GM18858 (cell line): ENCODE measurements around the gene NCK2.

Experiments
- ATAC-seq: cut with Tn5 transposase; IDR thresholded peaks from one replicate; pipeline ENCODE4 v1.9.1; 2021; ENCODE audit not compliant: unreplicated experiment

Gene NCK2

DNA sequence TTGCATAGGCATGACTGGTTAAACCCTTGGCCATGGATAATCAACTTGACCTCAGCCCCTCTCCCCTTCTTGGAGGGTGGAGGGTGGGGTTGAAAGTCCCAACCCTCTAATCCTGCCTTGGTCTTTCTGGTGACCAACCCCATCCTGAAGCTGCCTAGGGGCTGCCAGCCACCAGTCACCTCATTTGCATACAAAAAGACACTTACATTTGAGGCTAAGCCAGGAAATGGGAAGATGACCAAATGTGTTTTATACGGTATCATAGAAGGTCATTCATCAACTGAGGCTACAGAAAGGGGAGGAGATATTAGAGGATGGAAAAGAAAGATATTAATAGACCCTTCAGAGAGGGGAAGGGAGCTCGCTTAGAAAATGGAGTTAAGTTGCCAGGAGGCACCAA, 96.8 kb downstream of the NCK2 start:
- no peak for ATAC-seq

DNA sequence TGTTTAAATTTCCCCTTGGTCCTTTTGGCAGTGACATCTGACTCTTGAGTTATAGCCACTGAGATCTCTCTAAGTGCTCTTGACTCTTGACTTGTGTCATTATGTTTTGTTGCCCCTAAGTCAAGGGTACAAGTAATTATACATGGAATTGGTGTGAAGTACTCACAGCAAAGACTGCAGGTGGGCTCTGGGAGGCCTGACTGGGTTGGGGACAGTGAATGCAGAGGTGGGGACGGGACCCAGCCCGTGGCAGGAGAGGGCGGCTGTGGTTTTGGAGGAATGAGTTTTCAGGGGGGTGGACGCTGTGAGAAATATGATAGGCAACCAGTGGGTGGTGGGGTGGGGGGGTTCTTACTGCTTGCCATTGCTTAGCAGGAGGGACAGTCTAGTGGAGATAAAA, 97.8 kb downstream of the NCK2 start:
- no peak for ATAC-seq

DNA sequence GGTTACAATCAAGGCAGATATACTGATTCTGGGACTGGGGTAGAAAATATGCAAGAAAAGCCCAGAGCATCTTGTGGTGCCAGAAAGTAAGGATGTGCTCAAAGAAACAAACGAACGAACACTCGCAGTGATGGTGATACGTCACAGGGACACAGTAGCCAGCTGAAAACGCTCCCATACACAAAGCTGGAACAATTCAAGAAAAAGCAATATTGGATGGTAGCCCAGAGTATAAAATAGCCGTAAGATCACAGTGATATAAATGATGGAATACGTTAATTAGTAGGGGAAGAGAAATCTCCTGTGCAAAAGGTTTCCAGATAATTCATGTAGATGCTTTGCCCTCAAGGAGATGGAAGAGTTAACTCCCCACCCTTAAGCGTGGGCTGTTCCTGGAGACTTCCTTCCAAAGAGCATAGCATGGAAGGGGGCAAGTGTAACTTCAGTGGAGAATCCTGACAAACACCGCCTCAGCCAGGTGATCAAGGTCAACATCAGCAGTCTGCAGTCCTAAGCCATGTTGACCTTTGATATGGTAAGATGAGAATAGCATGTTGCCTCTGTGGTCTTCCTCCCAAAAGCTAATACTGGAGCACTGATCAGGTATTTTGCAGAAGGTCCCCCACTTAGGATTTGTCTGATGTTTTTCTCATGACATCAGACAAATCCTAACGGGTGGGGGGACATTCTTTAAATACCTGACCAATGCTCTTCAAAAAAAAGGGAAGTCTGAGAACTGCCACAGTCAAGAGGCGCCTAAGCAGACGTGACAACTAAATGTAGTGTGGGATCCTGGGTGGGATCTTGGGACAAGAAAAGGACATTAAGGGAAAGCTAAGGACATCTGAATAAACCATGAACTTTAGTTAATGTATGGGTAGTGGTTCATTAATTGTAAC, 99.0 kb downstream of the NCK2 start:
- no peak for ATAC-seq

DNA sequence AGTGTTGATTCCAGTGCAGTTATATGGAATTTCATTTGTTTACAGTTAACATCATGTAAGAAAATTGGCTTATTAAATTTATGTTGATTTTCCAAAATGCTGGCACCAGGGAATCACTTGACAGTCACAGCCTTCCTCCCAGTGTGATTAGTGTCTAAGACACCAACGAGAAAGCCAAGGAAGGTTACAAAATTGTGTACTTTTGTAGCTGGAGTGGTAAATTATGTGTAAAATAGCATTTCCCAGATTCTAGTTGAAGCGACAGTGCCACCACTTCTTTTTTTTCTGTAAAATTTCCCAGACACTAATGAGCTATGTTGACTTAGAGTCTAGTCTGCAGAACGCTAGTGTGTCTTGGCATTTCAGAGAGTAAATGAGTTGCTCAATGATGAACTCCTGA, 101.3 kb downstream of the NCK2 start:
- ATAC-seq = no peak

DNA sequence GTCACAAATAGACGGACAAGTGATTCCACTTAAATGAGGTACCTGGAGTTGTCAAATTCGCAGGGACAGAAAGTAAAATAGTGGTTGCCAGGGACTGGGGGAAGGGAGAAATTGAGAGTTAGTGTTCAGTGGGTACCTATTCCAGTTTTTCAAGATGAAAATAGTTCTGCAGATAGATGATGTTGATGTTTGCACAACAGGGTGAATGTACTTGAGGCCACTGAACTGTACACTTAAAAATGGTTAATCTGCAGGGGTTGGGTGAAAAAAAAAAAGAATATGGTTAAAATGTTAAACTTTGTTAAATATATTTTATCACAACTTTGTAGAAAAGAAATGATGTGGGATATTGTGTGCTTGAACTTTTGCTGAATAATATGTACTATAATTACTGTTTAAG, 102.3 kb downstream of the NCK2 start:
- no peak for ATAC-seq

DNA sequence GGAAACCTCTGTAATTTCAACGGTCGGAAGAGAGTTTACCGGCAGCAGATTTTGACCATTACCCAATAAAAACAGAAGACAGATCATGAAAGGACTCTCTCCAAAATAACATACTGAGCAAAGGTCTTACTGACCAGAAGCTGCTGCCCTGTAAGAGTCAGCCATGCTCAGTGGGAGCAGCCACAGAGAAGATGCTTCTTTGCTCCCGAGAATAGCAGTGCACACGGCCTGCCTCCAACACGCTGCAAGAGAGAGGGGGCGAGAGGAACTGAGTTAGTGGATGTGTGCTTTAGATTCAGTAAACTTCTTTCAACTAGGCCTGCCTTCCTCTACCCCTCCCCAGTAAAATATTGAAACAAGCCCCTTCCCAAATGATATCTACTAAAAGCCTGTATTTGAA, 103.7 kb downstream of the NCK2 start:
- no peak for ATAC-seq

DNA sequence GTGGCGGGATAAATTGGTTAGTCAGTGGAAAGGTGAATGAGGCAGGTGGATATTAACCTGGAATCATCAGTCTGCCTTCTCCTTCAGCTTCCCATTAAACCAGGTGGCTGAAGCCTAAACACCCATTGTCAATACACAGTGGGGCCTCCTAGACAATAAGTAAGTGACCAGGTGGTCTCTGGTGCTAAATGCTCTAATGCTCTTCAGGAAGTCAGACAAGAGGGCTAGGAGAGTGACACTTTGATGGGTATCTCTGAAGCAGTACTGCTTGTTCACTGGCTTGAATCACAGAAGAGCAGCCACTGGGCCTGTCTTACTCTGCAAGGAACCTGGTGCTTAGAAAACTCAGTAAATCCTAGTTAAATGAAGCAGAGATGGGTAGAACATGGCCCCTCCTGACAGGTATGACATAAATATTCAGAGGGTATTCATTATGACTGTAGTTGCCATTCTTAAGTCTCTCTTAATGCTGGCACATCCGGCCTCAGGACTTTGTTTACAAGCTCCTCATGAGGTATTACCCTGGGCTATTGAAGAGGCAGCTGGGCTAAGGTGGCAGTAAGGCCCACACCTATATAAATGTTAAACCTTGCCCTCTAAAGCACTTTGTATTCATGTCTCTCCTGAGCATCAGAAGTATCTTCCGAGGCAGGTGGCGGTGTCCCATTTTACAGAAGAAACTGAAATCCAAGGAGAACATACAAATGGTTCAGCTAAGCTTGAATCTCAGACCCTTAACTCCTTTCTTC, 104.9 kb downstream of the NCK2 start:
- no peak for ATAC-seq

DNA sequence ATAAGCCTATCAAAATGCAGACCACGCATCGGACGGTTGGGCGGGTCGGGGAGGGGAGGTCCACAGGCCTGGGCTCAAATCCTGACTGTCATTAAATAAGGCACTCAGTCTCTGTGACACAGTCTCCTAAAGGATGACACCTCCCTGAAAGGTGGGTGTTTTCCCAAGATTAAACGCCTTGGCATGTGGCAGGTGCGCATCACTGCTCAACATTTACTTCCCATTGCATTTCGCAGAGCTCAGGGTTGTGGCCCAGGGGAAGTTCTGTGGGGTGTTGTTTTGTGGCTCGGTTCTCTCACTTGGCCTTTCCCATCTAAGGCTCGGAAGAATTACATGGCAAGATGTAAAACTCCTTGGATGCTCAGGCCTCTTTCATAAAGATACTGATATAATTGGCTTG, 107.4 kb downstream of the NCK2 start:
- ATAC-seq = no peak

DNA sequence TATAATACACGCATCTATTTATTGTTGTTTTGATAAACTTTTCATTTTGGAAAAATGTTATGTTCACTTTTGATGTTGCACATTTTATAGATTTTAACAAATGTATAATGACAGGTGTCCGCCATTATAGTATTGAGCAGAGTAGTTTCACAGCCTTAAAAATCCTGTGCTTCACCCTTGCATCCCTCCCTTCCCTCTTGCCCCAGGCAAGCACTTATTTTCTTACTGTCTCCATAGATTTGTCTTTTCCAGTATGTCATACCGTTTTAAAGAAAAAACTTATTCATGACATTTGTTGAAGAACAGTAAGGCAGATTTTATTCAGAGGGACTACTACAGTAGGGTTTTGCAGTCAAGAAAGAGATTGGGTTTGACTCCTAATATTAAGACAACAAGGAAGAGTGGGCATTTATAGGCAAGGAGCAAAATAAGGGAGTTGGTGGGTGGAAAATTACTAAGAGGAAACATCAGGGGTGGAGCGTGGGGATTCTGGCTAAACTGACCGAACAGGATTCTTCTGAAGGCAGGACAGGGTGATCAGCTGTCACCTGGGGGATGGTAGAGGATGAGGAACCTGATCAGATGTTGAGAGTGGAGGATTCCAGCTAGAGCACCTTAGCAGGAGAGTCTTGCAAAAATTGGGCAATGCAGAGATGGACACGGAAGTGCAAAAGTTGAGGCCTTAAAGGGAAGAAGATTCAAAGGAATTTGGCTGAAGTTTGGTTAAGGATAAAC, 108.8 kb downstream of the NCK2 start:
- no peak for ATAC-seq

DNA sequence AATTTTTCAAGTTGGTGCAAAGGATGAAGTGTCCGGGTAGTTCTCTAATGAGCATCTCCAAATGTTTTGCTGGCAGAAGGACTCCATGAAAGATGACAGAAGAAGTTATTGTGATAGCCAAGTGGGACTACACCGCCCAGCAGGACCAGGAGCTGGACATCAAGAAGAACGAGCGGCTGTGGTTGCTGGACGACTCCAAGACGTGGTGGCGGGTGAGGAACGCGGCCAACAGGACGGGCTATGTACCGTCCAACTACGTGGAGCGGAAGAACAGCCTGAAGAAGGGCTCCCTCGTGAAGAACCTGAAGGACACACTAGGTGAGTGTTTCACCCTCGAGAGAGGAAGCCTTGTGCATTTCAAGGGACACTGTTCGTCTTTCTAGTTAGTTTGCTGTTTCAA, 110.3 kb downstream of the NCK2 start:
- ATAC-seq = no peak

DNA sequence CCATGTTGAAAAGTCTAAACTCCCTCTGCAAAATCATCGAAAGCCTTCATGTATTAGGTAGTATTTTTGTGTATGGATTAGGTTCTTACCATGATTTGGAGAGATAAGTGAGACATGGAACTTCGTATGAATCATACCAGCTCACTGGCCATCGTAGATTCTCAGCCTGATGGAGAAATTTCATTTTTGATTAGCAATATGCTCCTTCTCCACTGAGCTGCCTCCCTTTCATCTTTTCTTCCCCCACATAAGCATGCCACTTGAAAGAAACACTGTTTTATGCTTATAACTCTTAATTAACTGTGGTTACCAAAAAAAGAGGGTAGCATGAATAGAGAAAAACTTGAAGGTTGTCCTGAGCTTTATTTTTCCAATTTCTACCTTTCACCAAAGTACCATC, 111.9 kb downstream of the NCK2 start:
- ATAC-seq = no peak

DNA sequence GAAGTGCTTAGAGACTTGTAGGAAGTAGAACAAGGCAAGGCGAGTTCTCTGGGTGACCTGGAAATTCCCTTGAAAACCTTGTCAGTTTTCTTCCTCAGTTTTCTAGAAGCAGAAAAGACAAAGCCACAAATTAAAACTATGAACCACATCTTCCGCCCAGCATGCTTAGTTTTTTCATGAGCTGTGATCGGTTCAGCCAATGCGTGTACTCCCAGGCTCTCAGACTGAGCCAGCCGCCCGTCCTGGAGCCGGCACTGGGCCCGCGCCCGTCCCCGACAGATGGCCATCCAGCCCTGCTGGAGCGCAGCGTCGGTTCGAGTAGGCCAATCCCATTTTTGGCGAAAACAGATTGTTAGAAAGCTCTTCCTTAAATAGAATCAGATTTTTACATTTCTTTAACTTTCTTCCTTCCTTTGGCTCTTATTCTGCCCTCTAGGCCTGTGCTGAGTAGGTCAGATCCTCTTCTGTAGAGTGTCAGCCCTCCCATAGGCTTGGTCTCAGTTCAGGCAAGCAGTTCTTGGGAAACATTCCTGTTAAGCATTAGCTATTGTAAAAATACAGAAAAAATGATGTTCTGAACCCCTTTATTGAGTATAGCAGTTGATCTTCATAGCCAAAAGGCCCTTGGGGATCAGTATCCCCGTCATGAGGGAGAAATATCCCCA, 112.5 kb downstream of the NCK2 start:
- no peak for ATAC-seq

DNA sequence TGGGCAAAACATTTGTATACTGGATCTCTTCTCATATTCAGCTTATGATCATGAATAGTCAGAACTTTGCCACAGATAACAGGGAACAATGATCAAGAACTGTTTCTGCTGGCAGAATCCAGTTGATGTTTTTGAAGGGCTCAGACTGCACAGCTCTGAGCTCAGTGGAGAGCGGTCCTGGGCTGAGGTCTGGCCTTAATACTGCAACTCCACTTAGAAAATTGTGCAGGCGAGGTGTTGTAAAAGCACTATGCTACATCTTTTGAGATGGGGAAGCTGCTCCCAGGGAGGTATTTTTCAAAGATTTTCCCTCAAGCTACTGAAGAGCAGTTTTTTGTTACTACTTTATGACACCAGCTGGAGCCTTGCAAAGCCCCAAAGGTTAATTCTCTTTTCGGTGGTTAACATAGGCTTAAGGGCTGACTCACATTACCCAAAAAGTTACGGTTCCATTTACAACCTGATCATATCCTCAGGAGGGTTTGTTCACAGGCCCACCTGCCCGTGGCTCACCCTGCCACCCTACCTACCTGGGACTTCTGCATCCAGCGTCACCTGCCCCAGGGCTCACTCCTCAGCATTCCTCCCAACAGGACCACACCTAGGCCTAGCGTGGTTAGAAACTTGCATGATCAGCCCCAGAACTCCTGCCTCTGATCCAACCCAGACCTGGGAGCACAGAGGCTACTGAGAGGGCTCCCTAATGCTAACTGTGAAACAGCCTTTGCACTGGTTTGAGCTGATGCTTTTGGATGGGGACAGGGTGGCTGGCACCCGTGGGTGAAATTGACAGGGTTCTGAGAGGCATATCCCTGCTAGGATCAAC, 114.4 kb downstream of the NCK2 start:
- peak; percentile 56 for ATAC-seq

DNA sequence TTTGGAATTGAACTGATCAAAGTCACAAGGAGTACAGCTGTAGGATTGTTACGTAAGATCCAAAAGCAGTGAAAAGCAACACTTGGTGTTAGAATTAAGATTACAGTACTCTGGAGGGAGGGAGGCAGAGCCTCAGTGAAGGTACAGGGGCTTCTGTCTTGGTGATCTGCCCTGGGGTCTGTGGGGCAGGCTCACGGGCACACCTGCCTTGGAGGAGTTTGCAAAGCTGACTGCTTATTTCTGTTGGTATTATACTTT, 114.9 kb downstream of the NCK2 start:
- ATAC-seq = no peak

DNA sequence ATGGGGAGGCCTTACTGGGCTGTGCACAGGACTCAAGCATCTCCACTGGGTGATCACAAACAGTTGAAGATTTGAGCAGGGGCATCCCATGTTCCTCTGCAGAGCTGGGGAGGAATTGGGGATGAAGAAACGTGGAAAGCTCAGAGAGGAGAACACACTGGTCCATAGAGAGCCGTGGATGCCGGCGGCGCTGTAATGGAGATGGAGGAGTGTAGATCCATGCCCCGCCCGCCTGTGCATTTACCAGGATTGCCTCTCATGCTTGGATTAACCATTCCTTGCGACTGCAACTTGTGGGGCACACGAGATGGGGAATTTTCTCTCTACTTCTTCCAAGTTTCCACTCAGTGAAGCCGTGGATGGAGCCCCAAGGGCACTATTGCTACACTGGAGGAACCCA, 115.9 kb downstream of the NCK2 start:
- no peak for ATAC-seq

DNA sequence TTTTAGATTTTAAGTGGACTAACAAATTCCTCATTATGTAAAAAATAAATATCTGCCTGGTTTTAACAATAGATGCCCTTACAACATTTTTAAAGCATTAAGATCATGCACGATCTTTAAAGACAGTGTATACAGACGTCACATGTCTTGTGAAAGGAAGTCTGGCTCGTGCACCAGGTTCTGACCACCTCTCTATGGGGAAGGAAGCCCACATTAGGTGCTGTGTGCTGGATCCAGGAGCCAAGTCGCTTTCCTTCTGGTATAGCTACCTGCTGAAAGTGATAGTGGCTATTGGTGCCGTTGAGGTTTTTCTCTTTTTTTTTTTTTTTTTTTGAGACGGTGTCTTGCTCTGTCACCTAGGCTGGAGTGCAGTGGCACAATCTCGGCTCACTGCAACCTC, 116.5 kb downstream of the NCK2 start:
- ATAC-seq = no peak

DNA sequence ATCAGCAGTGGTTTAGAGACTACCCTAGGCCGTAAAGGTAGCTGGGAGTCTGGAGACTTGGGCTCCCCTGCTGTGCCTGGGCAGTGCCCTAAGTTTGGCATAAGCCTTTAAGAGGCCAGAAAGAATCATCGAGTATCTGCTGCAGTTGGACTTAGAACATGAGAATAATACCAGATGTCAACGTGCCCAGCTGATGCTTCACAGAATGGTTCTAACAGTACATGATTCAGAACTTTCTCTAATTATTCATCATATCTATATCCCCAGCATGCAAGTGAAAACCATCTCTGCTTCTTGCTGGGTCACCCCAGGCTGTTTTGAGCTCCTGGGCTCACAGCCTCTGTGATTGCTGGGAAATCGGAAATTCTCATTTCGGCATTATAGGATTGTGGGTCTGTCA, 118.1 kb downstream of the NCK2 start:
- ATAC-seq = no peak

DNA sequence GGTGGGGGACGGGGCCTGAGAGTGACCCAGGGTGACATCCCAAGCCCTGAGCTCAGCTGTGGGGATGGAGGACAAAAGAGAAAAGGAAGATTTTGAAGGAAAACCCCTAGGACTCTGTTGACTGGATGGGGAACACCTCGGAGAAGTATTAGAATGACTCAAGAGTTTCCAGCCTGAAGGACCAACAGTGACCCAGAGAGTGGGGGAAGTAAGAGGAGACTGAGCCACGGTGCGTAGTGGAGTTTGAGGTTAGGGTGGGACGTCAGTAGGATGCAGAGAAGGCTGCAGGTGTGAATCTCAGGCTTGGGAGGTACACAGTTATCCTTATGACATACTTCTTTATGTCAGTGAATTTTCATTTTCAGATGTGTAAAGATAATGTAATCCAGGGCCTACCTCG, 119.5 kb downstream of the NCK2 start:
- peak; percentile 48 for ATAC-seq

DNA sequence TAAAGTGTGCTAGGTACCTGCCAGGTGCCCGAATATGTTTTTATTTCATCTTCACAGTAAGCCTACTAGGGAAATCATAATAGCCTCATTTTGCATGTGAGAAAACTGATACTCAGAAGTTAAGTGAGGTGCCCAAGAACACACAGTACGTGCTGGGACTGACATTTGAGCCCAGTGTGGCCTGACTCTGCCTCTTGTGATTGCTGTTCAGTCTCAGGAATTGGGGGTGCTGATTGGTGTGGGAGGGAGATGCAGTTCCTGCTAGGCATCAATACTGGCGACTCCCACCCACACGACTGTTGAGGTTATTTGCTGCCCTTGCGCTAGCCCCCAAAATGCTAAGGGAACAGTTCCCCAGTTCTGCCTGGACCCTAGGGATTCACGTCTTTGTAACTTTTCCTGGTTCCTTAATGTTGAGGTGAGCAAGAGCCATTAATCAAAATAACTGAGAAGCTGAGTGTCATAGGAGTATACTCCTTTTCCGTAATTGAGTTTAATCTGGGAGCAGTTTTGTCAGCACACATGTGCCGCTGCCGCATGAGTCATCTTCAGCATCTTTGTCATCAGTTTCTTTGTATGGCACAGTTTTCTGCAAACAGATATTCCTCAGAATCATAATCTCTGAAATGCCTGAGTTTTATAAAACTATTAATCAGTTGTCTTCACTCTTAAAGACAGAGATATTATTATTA, 120.7 kb downstream of the NCK2 start:
- ATAC-seq = no peak
